ENCODE data around the gene PINLYP.
A peak's percentile ranks its signal among the peaks of the same experiment; 100 is the strongest.

Gene PINLYP

DNA sequence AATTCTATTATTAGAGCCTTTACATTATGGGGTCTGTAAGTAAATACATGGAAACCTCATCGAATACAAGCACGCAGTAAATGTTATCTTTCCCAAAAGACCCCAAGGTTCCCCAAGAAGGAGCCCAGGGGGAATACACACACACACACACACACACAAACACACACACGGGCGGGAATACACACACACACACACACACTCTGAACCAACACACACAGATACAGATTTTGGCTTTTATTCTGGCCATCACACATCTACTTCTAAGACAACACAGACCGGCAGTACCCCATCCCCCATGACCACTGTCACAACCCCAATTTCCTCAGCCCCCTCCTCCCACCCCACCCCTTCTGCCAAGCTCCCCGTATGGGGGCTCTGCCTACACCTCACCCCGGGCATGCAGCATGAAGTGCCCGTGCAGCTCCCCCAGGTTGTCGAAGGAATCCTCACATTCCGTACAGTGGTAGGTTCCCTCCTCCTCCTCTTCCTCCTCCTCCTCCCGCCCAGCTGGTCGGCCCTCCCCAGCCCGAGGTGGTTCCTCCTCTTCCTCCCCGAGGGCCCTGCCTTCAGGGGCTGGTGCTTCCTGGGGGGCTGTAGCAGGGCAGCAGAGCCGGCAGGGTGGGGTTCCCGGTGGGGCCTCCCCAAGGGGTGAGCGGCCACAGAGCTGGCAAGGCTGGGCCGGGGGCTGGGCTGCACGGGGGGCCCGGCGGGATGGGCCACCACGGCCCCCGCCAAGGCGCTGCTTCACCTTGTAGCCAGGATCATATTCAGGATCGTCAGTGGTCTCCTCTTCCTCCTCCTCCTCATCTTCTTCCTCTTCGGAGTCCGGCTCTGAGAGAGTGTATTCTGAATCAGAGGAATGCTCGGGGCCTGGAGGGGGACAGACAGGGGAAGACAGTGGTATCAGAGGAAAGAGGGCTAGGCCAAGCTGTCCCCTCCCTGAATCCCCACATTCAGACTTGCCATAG lies 31.9 kb downstream of the PINLYP start:
- no peak for DNase-seq

DNA sequence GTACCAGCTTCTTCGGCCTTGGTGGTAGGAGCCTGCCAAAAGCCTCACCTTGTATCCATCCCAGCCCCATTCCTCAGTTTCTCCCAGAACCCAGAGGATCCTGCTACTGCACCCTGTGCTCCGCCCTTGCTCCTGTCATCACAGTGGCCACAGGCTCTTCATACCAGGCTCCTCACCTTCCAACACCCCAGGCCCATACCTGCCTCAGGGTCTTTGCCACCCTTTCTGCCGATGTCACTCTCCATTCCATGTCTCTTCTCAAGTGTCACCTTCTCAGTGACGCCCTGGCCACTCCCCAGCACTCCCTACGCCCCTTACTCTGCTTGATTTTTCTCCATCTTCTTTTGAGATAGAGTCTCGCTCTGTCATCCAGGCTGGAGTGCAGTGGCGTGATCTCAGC lies 34.3 kb downstream of the PINLYP start:
- DNase-seq: no peak

DNA sequence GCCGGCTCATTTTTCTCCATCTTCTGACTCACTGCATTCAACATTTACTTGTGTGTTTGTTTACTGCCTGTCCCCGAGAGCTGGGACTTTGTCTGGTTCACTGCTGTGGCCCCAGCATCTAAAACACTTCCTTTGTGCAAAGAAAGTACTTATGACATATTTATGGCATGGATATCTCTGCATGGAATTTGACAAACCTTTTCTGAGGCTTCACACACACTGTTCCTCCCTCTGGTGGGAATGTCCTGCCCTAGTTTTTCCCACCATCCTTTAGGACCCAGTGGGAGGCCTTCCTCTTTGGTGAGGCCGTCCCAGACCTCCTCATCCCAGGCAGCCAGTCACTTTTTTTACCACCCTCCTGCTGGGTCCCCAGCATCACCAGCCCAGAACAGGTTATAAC lies 34.9 kb downstream of the PINLYP start:
- no peak for DNase-seq

DNA sequence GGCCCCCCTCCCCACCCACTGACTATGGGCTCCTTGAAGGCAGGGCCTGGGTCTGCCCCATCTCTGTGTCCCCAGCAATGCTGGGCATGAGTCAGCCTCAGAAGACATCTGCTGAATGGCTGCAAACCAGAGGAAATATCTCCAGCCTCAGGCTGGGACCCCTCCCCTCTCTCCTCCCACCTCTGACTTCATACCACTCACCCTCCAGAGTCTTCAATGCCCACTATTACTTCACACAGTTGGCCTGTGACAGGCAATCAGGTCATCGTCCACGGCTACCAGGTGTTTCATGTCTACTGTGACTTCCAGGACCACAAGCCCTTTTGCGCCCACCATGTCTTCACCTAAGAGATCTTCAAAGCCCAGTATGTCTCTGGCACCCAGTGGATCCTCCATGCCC lies 36.2 kb downstream of the PINLYP start, which contains the start of gene SRRM5:
Gene SRRM5 (plus strand): TSS at position 301 of the 400 bp plus-strand sequence. CDS start 34 bp downstream, at position 335.
- DNase-seq: no peak

DNA sequence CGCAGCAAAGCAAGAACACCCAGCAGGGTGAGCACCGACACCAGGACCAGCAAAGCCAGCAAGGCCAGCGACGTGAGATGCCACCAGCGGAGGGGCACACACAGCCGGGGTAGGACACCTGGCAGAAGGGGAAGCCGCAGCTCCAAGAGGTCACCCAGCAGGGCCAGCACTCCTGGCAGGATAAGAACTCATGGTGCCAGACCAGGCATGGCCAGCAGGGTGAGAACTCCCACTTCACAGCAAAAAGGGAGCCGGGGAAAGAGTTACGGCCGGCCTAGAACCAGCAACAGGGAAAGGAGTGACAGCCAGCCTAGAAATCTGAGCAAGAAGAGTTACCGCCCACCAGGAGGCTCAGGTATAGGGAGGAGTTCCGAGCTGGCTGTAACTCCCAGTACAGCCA lies 36.8 kb downstream of the PINLYP start:
- DNase-seq: no peak

DNA sequence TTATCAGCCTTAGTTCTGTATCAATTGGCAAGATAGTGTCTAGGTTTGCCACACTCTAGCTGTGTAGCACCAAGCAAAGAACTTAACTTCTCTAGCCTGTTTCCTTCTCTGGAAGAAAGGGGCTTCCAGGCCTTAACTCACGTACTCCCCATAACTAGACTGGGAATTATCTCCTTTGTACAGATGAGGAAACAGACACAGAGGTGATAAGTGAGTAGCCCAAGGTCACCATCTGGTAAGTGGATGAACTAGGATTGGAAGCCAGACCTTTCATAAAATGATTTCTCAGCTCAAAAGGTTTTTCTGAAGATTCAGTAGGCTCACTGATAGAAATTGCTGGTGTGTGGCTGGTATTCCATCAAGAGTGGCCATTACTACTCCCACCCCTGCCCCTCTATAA lies 40.7 kb downstream of the PINLYP start:
- no peak for DNase-seq

DNA sequence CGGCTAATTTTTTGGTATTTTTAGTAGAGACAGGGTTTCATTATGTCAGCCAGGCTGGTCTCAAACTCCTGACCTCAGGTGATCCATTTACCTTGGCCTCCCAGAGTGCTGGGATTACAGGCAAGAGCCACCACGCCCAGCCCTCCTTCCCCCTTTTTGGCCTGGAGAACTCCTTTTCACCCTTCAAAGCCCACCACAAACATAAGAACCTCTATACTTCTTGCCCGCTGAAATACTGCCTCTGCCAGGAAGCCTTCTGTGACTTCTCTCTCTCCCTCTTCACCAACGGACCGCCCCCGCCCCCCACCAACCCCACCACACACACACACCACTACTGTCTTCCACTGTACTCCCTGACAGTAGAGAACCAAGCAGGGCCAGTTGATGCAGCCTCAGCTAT lies 41.4 kb downstream of the PINLYP start:
- no peak for DNase-seq

DNA sequence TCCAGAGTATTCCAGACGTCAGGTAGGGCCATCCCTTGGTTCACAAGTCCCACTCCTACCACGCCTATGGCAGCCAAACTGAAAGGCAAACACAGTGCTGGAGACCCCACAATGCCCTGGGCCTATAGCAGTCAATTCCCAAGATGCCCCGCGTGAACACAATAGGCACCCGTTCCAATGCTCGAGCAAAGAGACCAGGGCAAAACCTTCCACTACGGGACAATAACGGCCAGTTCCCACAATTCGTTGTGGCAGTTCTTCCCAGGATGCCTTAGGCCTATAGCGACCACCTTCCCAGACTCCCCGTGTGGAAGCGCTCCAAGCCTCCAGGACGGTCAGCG lies 43.3 kb downstream of the PINLYP start:
- DNase-seq: peak; percentile 77

DNA sequence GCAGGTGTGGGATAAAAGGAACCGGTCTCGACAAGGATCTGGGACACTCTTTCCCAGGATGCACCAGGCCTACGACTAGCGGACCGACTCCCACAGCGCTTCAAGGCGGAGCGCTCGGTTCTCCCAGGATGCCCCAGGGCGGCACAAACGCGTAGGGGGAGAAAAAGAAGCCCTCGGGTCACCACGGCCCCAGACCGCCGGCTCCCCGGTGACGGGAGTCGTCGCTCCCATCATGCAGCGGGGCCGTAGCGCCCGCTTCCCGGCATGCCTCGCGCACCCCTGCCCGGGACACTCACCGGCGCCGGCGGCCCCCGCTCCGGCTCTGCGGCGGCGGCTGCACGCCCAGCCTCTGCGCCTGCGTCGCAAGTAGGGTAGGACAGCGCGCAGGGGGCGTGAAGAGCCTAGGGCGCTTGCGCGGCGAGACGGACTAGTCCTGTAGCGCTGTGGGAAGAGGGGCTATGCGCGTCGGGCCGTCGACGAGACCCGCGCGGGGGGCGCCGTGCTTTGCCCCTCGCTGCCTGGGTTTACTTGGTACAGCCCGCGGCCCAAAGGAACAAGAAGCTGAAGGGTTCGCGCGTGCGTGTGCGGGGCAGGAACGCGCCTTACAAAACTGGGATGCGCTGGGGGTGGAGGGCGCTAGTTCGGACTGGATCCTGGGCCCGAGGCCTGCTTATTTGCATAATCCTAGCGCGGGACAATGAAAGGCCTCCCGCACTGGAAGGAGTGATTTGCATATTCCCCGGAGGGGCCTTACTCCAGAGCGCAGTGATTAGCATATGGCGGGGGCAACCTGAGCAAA lies 43.9 kb downstream of the PINLYP start, which contains the start of gene ZNF428:
Gene ZNF428 (minus strand): TSS at position 368 of the 799 bp plus-strand sequence. CDS start 5,325 bp downstream, outside the sequence.
- DNase-seq: peak; percentile 85

DNA sequence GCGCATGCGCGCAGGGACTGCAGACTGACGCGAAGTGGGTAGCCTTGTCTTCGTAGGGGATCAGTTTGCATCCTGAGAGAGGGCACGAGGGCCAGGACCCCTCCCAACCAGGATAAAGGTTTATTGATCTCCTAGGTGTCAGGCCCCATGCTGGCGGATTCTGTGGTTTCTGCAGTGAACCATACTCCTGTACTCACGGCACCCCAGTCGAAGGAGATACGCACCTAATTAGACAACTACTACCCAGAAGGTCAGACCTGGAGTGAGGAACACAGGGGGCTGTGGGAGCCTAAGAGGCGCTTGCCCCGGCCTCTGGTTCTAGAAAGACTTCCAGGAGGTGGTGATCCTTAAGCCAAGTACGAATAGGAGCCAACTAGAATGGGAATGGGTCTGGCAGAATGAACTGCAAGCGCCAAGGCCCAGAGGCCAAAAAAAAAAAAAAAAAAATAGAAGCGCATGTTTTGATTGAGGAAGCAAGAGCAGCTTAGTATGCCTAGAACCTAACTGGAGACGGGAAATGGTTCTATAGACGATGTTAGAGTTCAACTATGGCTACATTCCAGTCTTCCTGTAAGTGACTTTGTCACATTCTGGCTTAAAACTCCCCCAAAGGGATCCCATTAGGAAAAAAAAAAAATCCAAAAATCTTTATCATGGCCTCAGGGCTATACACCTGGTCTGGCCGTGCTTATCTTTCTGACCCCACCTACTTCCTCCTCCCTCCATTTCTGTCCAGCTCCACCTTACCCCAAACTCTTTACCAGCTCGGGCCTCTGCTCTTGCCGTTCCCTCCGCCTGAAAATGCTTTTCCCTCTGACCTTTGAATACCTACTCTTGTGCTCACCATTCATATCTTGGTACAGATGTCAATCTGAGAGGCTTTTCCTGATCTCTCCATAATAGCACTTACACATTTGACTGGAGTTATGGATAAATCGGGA lies 44.7 kb downstream of the PINLYP start:
- no peak for DNase-seq

DNA sequence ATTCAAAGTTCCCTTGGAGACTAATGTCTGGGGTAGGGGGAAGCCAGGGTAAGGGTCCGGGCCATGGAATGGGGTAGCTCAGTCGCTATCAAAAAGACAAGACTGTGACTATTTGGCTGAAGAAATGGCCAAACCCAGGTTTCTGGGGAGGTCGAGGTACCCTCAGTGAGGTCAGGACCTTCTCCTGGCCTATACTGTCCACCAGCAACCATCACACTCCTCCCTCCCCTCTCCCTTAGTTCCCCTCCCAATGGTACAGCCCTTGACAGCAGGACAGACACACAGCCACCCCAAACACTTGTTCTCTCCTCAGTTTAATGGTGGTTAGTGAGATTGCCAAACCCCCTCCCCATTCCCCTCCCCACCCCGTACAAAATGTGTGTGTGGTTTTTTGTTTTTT lies 46.5 kb downstream of the PINLYP start:
- no peak for DNase-seq

DNA sequence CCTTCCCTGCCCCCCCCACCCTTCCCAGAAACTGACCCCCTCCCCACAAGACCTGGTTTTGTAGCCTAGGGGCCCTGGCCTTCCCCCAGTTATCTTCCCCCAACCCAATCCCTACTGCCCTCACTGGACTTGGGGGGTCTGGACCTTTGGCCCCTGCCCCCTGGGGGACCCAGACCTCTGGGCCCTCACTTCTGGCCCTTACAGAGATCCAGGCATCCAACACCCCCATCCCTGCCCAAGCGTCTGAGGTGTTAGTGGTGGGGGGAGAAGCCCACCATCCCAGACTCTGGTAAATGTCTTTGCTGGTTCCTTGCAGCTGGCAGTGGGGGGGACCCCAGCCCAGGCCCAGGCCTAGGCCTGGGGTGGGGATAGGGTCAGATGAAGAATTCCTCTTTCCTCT lies 47.4 kb downstream of the PINLYP start:
- no peak for DNase-seq

DNA sequence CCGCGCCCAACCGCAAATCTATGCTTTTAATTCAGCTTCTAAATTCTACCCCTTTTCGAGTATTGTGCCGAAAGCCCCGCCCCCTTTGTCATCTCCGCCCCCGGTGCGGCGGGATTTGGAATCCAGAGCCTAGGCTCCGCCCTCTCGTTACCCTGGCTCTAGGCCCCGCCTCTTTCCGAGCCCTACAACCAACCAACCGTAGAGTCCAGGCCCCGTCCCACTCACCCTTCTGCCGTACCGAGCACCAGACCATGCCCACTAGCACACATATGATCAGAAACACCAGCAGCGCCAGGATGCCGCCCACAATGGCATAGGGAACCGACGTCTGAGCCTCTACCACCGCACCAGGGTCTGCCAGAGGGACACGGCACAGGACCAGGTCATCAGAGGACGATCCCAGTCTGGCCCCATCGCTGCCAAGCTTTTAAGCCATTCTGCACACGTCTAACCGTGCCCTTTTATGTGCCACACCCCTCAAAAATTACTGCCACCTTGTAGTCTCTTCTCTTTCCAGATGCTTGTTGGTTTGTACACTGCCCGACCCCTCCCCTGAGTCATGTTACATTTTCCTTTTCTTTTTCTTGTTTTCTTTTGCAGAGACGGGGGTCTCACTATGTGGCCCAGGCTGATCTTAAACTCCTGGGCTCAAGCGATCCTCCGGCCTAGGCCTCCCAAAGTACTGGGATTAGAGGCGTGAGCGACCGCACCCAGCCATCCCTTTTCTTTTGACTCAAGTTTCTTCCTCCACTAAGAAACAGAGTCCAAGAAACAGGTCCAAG lies 48.5 kb downstream of the PINLYP start:
- no peak for DNase-seq

DNA sequence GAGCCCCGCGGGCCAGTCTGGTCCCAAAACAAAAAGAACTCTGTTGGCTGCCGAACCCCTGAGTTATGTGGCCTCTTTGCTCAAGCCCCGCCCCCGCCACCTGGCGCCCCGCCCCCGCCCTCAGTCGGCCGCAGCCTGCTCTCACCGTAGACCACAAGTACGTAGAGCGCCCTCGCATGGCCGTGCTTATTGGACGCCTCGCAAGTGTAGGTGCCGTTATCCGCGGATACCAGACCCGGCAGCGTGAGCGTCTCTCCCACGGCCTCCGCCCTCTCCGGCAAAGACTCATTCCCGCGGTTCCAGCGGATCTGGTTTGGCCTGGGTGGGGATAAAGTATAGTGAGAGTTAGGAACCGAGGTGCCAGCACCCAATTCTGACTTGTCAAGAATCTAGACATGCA lies 49.3 kb downstream of the PINLYP start:
- DNase-seq: no peak

DNA sequence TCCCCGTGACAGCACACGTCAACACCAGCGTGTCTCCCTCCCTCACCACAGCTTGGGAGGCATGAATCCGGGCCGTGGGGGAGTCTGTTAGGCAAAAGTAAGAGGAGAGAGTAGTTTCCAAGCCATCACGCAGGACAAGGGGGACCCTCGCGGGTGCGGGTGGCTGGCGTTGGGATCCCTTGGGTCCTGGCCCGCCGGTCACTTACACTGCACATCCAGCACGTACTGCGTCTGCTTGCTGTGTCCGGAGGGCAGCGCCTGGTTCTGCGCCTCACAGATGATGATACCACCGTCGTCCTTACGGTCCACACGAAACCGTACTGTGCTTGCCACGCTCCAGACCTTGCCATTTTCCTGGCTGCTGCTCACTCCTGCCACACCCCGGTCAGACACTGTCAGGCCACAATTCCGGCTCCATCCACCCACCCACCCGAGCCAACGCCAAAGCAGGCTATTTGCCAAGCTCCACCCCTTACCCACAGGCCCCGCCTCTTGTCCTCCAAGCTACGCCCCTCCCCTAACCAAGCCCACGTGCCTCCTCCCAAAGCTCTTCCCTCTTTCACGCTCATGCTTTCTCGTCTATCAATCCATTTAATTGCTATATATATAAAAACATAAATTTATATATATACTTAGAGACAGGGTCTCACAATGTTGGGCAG lies 50.4 kb downstream of the PINLYP start:
- DNase-seq: no peak

DNA sequence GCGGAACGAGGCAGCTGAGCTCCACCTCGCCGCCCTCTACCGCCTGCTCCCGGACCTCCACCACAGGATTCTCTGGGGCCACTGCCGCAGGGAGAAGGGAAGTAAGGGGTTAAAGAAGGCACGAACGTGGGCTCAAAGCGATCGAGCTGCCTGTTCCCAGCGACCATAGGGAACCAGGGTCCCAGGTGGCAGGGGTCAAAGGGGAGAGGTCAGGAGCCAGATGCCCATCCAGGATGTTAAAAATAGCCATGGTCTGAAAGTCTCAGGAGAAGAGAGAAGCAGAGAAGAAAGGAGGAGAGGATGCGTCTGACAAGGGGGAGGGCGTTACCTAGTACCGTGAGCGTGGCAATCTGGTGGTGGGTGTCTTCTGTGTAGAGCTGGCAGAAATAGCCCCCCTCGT lies 51.2 kb downstream of the PINLYP start:
- DNase-seq: no peak

DNA sequence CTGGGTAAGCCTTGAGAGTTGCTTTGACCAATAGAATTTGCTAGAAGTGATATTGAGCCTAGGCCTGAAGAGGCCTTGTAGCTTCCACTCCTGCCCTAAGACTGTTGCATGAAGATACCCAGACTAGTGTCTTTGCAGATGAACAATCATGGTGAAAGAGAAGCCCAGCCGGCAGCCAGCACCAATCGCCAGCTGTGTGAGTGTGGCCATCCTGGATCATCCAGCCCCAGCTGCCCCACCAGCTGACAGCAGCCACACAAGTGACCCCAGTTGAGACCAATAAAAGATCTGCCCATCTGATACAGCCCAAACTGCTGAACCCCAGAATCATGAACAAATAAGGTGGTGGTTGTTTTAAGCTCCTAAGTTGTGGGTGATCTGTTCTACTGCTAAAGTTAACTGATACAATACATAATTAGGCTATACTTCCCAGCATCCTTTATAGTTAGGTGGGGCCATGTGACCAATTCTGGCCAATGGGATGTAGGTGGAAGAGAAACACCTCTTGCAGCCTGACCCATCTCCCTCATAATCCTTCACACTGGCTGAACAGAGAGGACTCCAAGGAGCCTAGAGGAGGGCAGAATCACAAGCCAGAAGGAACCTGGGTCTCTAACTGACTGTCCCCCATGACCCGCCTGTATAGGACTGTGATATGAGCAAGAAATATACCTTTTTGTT lies 53.2 kb downstream of the PINLYP start:
- no peak for DNase-seq

DNA sequence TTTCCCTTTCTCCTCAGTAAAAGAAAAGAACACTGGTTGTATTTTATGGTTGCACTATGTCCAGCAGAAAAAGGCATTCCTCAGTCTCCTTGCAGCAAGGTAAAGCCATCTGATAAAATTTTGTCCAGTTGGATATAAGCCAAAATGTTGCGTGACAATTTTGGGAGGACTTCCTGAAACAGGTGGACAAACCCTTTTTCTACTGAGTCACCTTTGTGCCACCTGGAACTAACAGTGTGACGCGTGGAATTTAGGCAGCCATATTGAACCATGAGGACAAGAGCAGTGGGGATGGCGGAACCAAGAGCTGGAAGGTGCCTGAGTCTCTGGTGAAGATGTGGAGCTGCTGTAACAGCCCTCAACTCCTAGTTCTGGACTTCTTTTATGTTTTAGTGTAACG lies 55.9 kb downstream of the PINLYP start:
- DNase-seq: no peak

Data from NCI-H2227 treated with DMSO at 0.1 percent for 48 hours (cell line).